SKM-1 treated with dmso at 0.1 percent for 144 hours (cell line): ENCODE results near the gene PLXNB2.
"Not testable (repeated sequence)": the region's sequence is repeated elsewhere in the genome, so short reads cannot be mapped to it uniquely, and the experiment has no call there.

Experiments
- DNase-seq: peaks from one replicate; lab custom pipeline; 2025; ENCODE audit not compliant: unreplicated experiment; lab: John Stamatoyannopoulos, UW

Gene PLXNB2

GRCh38 chr22:50306753-50307749 lies at the start of gene PLXNB2:
Gene PLXNB2 (minus strand): TSS chr22:50307646. CDS start chr22:50290584, 17,062 bp downstream.
- DNase-seq, result peak; percentile 71

GRCh38 chr22:50357222-50357621 lies 49.8 kb upstream of the PLXNB2 start:
- DNase-seq, result no peak

- no peak for DNase-seq
Observed at GRCh38 chr22:50356186-50356585, 48.7 kb upstream of the PLXNB2 start.

- no peak for DNase-seq
Observed at GRCh38 chr22:50348058-50348457, 40.6 kb upstream of the PLXNB2 start.

GRCh38 chr22:50347157-50347556 lies 39.7 kb upstream of the PLXNB2 start:
- DNase-seq, result no peak

GRCh38 chr22:50346470-50346869 lies 39.0 kb upstream of the PLXNB2 start:
- DNase-seq, result no peak

- no peak for DNase-seq
Observed at GRCh38 chr22:50343541-50343935, 36.1 kb upstream of the PLXNB2 start.

- DNase-seq, result peak; percentile 21
Observed at GRCh38 chr22:50342651-50343540, 35.5 kb upstream of the PLXNB2 start, which contains the start of gene PPP6R2. Gene PPP6R2 (plus strand): TSS chr22:50343327. CDS start chr22:50393909, 50,582 bp downstream.

GRCh38 chr22:50341977-50342650 lies 34.7 kb upstream of the PLXNB2 start:
- peak; percentile 86 for DNase-seq

- DNase-seq, result no peak
Observed at GRCh38 chr22:50339945-50340879, 32.8 kb upstream of the PLXNB2 start.

- DNase-seq, result no peak
Observed at GRCh38 chr22:50338860-50339462, 31.5 kb upstream of the PLXNB2 start.

- no peak for DNase-seq
Observed at GRCh38 chr22:50338042-50338573, 30.7 kb upstream of the PLXNB2 start.

GRCh38 chr22:50337262-50338041 lies 30.0 kb upstream of the PLXNB2 start:
- no peak for DNase-seq

- DNase-seq, result not testable (repeated sequence)
Observed at GRCh38 chr22:50334433-50334832, 27.0 kb upstream of the PLXNB2 start.

- no peak for DNase-seq
Observed at GRCh38 chr22:50329236-50329635, 21.8 kb upstream of the PLXNB2 start.

- DNase-seq, result no peak
Observed at GRCh38 chr22:50327711-50328019, 20.2 kb upstream of the PLXNB2 start.

GRCh38 chr22:50326956-50327710 lies 19.7 kb upstream of the PLXNB2 start, which contains the start of gene DENND6B:
Gene DENND6B (minus strand): TSS chr22:50327012. CDS start chr22:50326988, 24 bp downstream.
- DNase-seq, result peak; percentile 57
